GM23338 (cell line): Measurements from ENCODE around the gene FIG4. TPM values are rescaled to one million over a fixed set of nuclear protein-coding genes. Genes with fewer than 3 reads are reported as not detected.

Experiments
- ATAC-seq: fragments of 200-7000 bp; cut with Tn5 transposase; 3 replicates; pipeline ENCODE4 v1.9.1; 2020
- DNase-seq: peaks from one replicate; pipeline ENCODE4 v3.0.0-alpha.2; 2015; ENCODE audit warnings: low spot score
- H2AFZ ChIP-seq: fragments of 200-600 bp; sonication (generic); 2 replicates; pipeline ENCODE4 v1.8.0; 2016; ENCODE audit warnings: antibody characterized with exemption, mild to moderate bottlenecking, moderate library complexity
- H3F3A ChIP-seq: fragments of 200-600 bp; sonication (generic); replicated peaks from 2 replicates; pipeline ENCODE4 v1.8.0; 2017; ENCODE audit warnings: antibody characterized with exemption, mixed run types, low read depth
- H3K27ac ChIP-seq: fragments of 200-600 bp; sonication (generic); 2 replicates; pipeline ENCODE4 v1.6.1; 2016; ENCODE audit warnings: low read depth
- H3K27me3 ChIP-seq: fragments of 200-600 bp; sonication (generic); 2 replicates; pipeline ENCODE4 v1.8.0; 2016; ENCODE audit warnings: mild to moderate bottlenecking, mixed run types, moderate library complexity; ENCODE audit not compliant: insufficient read depth
- H3K36me3 ChIP-seq: fragments of 200-600 bp; sonication (generic); 2 replicates; pipeline ENCODE4 v1.8.0; 2016; ENCODE audit warnings: mild to moderate bottlenecking; ENCODE audit not compliant: insufficient read depth
- H3K4me1 ChIP-seq: fragments of 200-600 bp; sonication (generic); 2 replicates; pipeline ENCODE4 v1.8.0; 2016; ENCODE audit warnings: mild to moderate bottlenecking, moderate library complexity; ENCODE audit not compliant: insufficient read depth
- H3K4me2 ChIP-seq: fragments of 200-600 bp; sonication (generic); 2 replicates; pipeline ENCODE4 v1.7.1; 2017; ENCODE audit warnings: mixed run types
- H3K4me3 ChIP-seq: fragments of 200-600 bp; sonication (generic); 2 replicates; pipeline ENCODE4 v1.6.1; 2016; ENCODE audit warnings: mixed run types
- H3K79me2 ChIP-seq: fragments of 200-600 bp; sonication (generic); replicated peaks from 2 replicates; pipeline ENCODE4 v1.8.0; 2017; ENCODE audit warnings: mild to moderate bottlenecking; ENCODE audit not compliant: insufficient read depth
- H3K9me2 ChIP-seq: fragments of 200-600 bp; sonication (generic); 2 replicates; pipeline ENCODE4 v1.8.0; 2017; ENCODE audit not compliant: insufficient read depth
- H4K20me1 ChIP-seq: fragments of 200-600 bp; sonication (generic); replicated peaks from 2 replicates; pipeline ENCODE4 v1.8.0; 2017; ENCODE audit warnings: mild to moderate bottlenecking; ENCODE audit not compliant: insufficient read depth
- H3K27ac Mint-ChIP-seq: 2 replicates; pipeline ENCODE4 v1.8.0; 2020; ENCODE audit warnings: inconsistent platforms, mild to moderate bottlenecking, moderate library complexity, mixed read lengths
- H3K27me3 Mint-ChIP-seq: 3 replicates; pipeline ENCODE4 v1.8.0; 2022; ENCODE audit warnings: low read depth, mild to moderate bottlenecking, moderate library complexity, mixed read lengths, inconsistent platforms; ENCODE audit not compliant: insufficient read depth, poor library complexity
- H3K36me3 Mint-ChIP-seq: 3 replicates; pipeline ENCODE4 v1.8.0; 2021; ENCODE audit warnings: low read depth, mild to moderate bottlenecking, inconsistent platforms, moderate library complexity, mixed read lengths
- H3K4me1 Mint-ChIP-seq: 3 replicates; pipeline ENCODE4 v1.8.0; 2020; ENCODE audit warnings: mild to moderate bottlenecking, inconsistent platforms, mixed read lengths
- H3K4me3 Mint-ChIP-seq: 3 replicates; pipeline ENCODE4 v1.8.0; 2021; ENCODE audit warnings: moderate library complexity, mild to moderate bottlenecking, inconsistent platforms, mixed read lengths
- H3K9me3 Mint-ChIP-seq: 3 replicates; pipeline ENCODE4 v1.8.0; 2020; ENCODE audit warnings: moderate library complexity, mild to moderate bottlenecking, inconsistent platforms, mixed read lengths
- CREB1 ChIP-seq: fragments of 250-450 bp; sonication (Bioruptor Pico); IDR thresholded peaks from 2 replicates; pipeline ENCODE4 v1.5.0; 2020; ENCODE audit warnings: low read depth, mild to moderate bottlenecking, moderate library complexity
- ETS1 ChIP-seq: IDR thresholded peaks from 2 replicates; pipeline ENCODE4 v1.6.1; 2016; ENCODE audit warnings: antibody characterized with exemption
- EZH2 ChIP-seq: fragments of 200-600 bp; sonication (generic); IDR thresholded peaks from one replicate; pipeline ENCODE4 v1.8.0; 2017; ENCODE audit warnings: antibody characterized with exemption, mild to moderate bottlenecking, low read depth; ENCODE audit not compliant: unreplicated experiment
- EZH2phosphoT487 ChIP-seq: fragments of 200-600 bp; sonication (generic); IDR thresholded peaks from one replicate; pipeline ENCODE4 v1.8.1; 2018; ENCODE audit warnings: antibody characterized with exemption; ENCODE audit not compliant: unreplicated experiment
- JUNB ChIP-seq: IDR thresholded peaks from one replicate; pipeline ENCODE4 v1.6.1; 2016; ENCODE audit warnings: antibody characterized with exemption; ENCODE audit not compliant: unreplicated experiment
- NANOG ChIP-seq: IDR thresholded peaks from 2 replicates; pipeline ENCODE4 v1.6.1; 2016; ENCODE audit warnings: antibody characterized with exemption, borderline replicate concordance
- POLR2AphosphoS5 ChIP-seq: IDR thresholded peaks from 2 replicates; pipeline ENCODE4 v1.6.1; 2016; ENCODE audit warnings: antibody characterized with exemption, low read depth
- REST ChIP-seq: IDR thresholded peaks from one replicate; pipeline ENCODE4 v1.6.1; 2018; ENCODE audit warnings: antibody characterized with exemption; ENCODE audit not compliant: unreplicated experiment
- STAT1 ChIP-seq: IDR thresholded peaks from one replicate; pipeline ENCODE4 v1.6.1; 2016; ENCODE audit warnings: antibody characterized with exemption; ENCODE audit not compliant: unreplicated experiment
- ZNF114 ChIP-seq: fragments of 250-450 bp; sonication (Bioruptor Pico); IDR thresholded peaks from 2 replicates; pipeline ENCODE4 v1.5.0; 2020; ENCODE audit warnings: mild to moderate bottlenecking, moderate library complexity
- ZNF331 ChIP-seq: fragments of 250-450 bp; sonication (Bioruptor Pico); IDR thresholded peaks from 2 replicates; pipeline ENCODE4 v1.5.0; 2020; ENCODE audit warnings: low read depth, mild to moderate bottlenecking, moderate library complexity
- polyA plus RNA-seq: library from polyadenylated mRNA; unstranded; fragments of >200 nt; fragmentation: Nextera tagmentation; extraction: Ambion mirVana; gene quantifications from 2 replicates; pipeline ENCODE4 v1.2.1, GENCODE V29; 2016
- total RNA-seq: library from RNA; depleted of rRNA; stranded (reverse); fragments of >200 nt; shearing (Covaris generic); gene quantifications from 2 replicates; pipeline ENCODE4 v1.2.3, GENCODE V29; 2014

FIG4 gene
- total and polyA plus RNA-seq, 2 experiments from 2014 or later: 7.0 to 16.9 TPM

- no peak for TF ChIP-seq REST
- no peak for TF ChIP-seq POLR2AphosphoS5
- TF ChIP-seq CREB1: no peak
- no peak for TF ChIP-seq EZH2
- no peak for TF ChIP-seq NANOG
These were observed 24.5 kb downstream of the FIG4 start (continued) for GRCh38 chr6:109715616-109716015.

DNA sequence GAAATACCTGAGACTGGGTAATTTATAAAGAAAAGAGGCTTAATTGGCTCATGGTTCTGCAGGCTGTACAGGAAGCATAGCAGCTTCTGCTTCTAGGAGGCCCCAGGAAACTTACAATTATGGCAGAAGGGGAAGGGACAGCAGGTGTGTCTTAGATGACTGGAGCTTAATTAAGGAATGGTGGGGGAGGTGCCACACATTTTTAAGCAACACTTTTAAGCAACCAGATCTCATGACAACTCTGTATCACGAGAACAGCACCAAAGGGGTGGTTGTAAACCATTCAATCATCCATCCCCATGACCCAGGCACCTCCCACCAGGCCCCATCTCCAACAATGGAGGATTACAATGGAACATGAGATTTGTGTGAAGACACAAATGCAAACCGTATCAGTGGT, 26.9 kb downstream of the FIG4 start:
- H3K36me3 Mint-ChIP-seq: no peaks in the 10 kb centered on the region; the same call in 2 of the 3 replicates
- Histone ChIP-seq H3K36me3 (no peaks in the 10 kb centered on the region), H2AFZ (no peak overlapping the region), H3K79me2 (no peaks in the 10 kb centered on the region), H3K4me2 (no peak overlapping the region), H3K27me3 (no peaks in the 10 kb centered on the region), H3K9me2 (no peaks in the 10 kb centered on the region), H3K27ac (no peak overlapping the region), H3F3A (no peaks in the 10 kb centered on the region), H3K4me1 (peaks cover 5% of the 10 kb centered on the region; the same call in 1 of the 2 replicates), H3K4me3 (no peak overlapping the region), H4K20me1 (no peaks in the 10 kb centered on the region)
- H3K27me3 Mint-ChIP-seq: no peaks in the 10 kb centered on the region
- H3K4me1 Mint-ChIP-seq: peaks cover 7% of the 10 kb centered on the region
- no peaks in the 10 kb centered on the region for H3K9me3 Mint-ChIP-seq
- no peak overlapping the region for H3K27ac Mint-ChIP-seq
- DNase-seq (no peak), ATAC-seq (no peak)
- H3K4me3 Mint-ChIP-seq: no peak overlapping the region
- TF ChIP-seq ETS1: no peak
- no peak for TF ChIP-seq NANOG
- TF ChIP-seq STAT1: no peak
- TF ChIP-seq EZH2phosphoT487: no peak
- no peak for TF ChIP-seq ZNF114 (CRISPR knock-in tag)
- no peak for TF ChIP-seq REST
- TF ChIP-seq JUNB: no peak
- no peak for TF ChIP-seq CREB1
- no peak for TF ChIP-seq ZNF331
